DND-41 (cell line): ENCODE data around the gene LYRM2.
A peak's percentile ranks its signal among the peaks of the same experiment; 100 is the strongest.
"Not testable (repeated sequence)": the region's sequence is repeated elsewhere in the genome, so short reads cannot be mapped to it uniquely, and the experiment has no call there.

Experiments
- ATAC-seq: fragments of 200-7000 bp; cut with Tn5 transposase; 3 replicates; pipeline ENCODE4 v1.9.1; 2021; ENCODE audit warnings: low read depth; ENCODE audit not compliant: insufficient read depth
- DNase-seq: peaks from one replicate; pipeline ENCODE4 v3.0.0-alpha.2; 2020
- H2AFZ ChIP-seq: 2 replicates; pipeline ENCODE4 v1.6.0; 2012; ENCODE audit warnings: low read depth, low read length
- H3K27ac ChIP-seq: 2 replicates; pipeline ENCODE4 v1.5.1; 2012; ENCODE audit warnings: low read length, inconsistent platforms
- H3K27me3 ChIP-seq: fragments of 200-600 bp; sonication (generic); 2 replicates; pipeline ENCODE4 v1.6.0; 2012; ENCODE audit warnings: low read length, mild to moderate bottlenecking, inconsistent platforms; ENCODE audit not compliant: insufficient read depth, poor library complexity
- H3K36me3 ChIP-seq: 2 replicates; pipeline ENCODE4 v1.5.1; 2012; ENCODE audit warnings: low read length, inconsistent platforms; ENCODE audit not compliant: insufficient read depth
- H3K4me1 ChIP-seq: 2 replicates; pipeline ENCODE4 v1.5.1; 2012; ENCODE audit warnings: mild to moderate bottlenecking, low read length; ENCODE audit not compliant: insufficient read depth
- H3K4me2 ChIP-seq: 2 replicates; pipeline ENCODE4 v1.6.0; 2012; ENCODE audit warnings: mild to moderate bottlenecking, moderate library complexity, low read length, inconsistent platforms; ENCODE audit not compliant: insufficient read depth
- H3K4me3 ChIP-seq, 2 experiments: fragments of 200-600 bp in 1 of 2; shearing (Covaris generic) in 1 of 2; 2 replicates each; pipeline ENCODE4 v1.5.1; 2012 to 2016; ENCODE audit warnings: inconsistent platforms in 2 of 2, low read length in 2 of 2, mild to moderate bottlenecking in 2 of 2, low read depth in 1 of 2, moderate library complexity in 1 of 2
- H3K79me2 ChIP-seq: 2 replicates; pipeline ENCODE4 v1.6.0; 2012; ENCODE audit warnings: low read length, inconsistent platforms; ENCODE audit not compliant: insufficient read depth
- H3K9ac ChIP-seq: 2 replicates; pipeline ENCODE4 v1.6.0; 2012; ENCODE audit warnings: low read depth, mild to moderate bottlenecking, inconsistent platforms, low read length, moderate library complexity
- H3K9me3 ChIP-seq: 2 replicates; pipeline ENCODE4 v1.5.1; 2012; ENCODE audit warnings: low read length, moderate library complexity, mild to moderate bottlenecking, inconsistent platforms; ENCODE audit not compliant: insufficient read depth, severe bottlenecking
- H4K20me1 ChIP-seq: 2 replicates; pipeline ENCODE4 v1.6.0; 2012; ENCODE audit warnings: low read length; ENCODE audit not compliant: insufficient read depth
- EZH2 ChIP-seq: IDR thresholded peaks from 3 replicates; pipeline ENCODE4 v1.6.1; 2012; ENCODE audit warnings: borderline replicate concordance, low read depth, mild to moderate bottlenecking, moderate library complexity, low read length, inconsistent platforms; ENCODE audit not compliant: severe bottlenecking
- TF ChIP-seq, protein P1 (sequence below): IDR thresholded peaks from 2 replicates; pipeline ENCODE4 v1.5.1; 2012; ENCODE audit warnings: borderline replicate concordance, low read length, moderate library complexity, mild to moderate bottlenecking; ENCODE audit not compliant: poor library complexity, severe bottlenecking; ENCODE audit errors: extremely low read depth

Gene LYRM2

DNA sequence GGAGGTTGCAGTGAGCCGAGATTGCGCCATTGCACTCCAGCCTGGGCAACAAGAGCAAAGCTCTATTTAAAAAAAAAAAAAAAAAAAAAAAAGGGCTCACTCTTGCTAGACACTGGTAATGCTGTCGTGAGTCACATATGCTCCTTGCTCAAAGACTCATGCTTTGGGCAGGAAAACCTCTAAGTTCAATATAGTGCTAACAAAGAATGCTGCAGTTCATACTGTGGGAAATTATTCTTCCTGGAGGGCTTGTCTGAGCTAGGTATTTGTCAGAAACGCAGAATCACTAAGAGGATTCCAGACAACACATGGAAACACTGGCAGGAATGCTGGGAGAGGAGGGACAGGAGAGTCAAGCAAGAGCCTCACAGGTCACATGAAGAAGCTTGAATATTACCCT, 2.3 kb upstream of the LYRM2 start:
- Histone ChIP-seq H3K27me3 (no peaks in the 10 kb centered on the region), H4K20me1 (no peaks in the 10 kb centered on the region), H3K4me1 (peaks cover 25% of the 10 kb centered on the region), H3K9ac (no peak overlapping the region), H3K4me2 (no peak overlapping the region), H3K27ac (no peak overlapping the region), H3K4me3 (no peak overlapping the region), H3K36me3 (peaks cover 58% of the 10 kb centered on the region), H3K79me2 (peaks cover 21% of the 10 kb centered on the region), H2AFZ (no peak overlapping the region), H3K9me3 (no peaks in the 10 kb centered on the region)
- no peak for TF ChIP-seq EZH2
- TF ChIP-seq, protein P1, sequence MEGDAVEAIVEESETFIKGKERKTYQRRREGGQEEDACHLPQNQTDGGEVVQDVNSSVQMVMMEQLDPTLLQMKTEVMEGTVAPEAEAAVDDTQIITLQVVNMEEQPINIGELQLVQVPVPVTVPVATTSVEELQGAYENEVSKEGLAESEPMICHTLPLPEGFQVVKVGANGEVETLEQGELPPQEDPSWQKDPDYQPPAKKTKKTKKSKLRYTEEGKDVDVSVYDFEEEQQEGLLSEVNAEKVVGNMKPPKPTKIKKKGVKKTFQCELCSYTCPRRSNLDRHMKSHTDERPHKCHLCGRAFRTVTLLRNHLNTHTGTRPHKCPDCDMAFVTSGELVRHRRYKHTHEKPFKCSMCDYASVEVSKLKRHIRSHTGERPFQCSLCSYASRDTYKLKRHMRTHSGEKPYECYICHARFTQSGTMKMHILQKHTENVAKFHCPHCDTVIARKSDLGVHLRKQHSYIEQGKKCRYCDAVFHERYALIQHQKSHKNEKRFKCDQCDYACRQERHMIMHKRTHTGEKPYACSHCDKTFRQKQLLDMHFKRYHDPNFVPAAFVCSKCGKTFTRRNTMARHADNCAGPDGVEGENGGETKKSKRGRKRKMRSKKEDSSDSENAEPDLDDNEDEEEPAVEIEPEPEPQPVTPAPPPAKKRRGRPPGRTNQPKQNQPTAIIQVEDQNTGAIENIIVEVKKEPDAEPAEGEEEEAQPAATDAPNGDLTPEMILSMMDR, result no peak
- ATAC-seq (no peak), DNase-seq (no peak)

DNA sequence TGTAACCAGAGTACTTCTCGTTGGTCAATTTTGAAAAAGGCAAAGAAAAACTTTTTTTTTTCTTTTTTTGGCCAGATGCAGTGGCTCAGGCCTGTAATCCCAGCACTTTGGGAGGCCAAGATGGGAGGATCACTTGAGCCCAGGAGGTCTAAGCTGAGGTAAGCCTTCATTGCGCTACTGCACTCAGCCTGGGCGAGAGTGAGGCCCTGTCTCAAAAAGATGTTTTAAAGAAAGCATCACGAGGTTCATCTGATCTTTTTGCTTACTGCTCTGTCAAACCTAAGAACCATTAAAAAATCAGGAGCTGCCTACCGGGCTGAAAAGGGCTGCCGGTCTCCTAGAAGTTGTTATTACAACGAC, 607 bp downstream of the LYRM2 start:
- H3K4me2 ChIP-seq, result peak overlapping the region; percentile 86
- peak overlapping the region; percentile 36 to 80 for H3K4me3 ChIP-seq
- peak overlapping the region; percentile 97 for H3K27ac ChIP-seq
- peak; percentile 5; the same call in 1 of the 3 replicates for ATAC-seq
- H4K20me1 ChIP-seq, result no peaks in the 10 kb centered on the region
- peaks cover 21% of the 10 kb centered on the region for H3K79me2 ChIP-seq
- H3K9ac ChIP-seq, result peak overlapping the region; percentile 80
- H3K4me1 ChIP-seq, result peaks cover 25% of the 10 kb centered on the region
- peaks cover 40% of the 10 kb centered on the region for H3K36me3 ChIP-seq
- no peaks in the 10 kb centered on the region for H3K9me3 ChIP-seq
- H2AFZ ChIP-seq, result peak overlapping the region; percentile 98
- H3K27me3 ChIP-seq, result no peaks in the 10 kb centered on the region
- no peak for DNase-seq
- TF ChIP-seq, protein P1, result no peak
- TF ChIP-seq EZH2, result no peak

DNA sequence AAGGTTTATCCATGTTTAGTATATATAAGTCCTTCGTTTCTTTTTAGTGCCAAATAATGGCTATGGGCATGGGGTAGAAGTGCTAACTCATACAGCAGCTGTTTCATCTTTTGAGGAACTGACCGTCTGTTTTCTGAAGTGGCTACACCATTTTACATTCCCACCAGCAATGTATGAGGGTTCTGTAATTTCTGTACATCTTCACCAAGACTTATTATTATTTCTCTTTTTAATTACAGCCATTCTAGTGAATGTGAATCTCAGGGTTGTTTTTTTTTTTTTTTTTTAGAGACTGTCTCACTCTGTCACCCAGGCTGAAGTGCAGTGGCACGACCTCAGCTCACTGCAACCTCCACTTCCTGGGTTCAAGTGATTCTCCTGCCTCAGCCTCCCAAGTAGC, 2.1 kb downstream of the LYRM2 start:
- H3K9ac ChIP-seq, H3K4me3 ChIP-seq, H3K27me3 ChIP-seq, H2AFZ ChIP-seq, DNase-seq, H3K9me3 ChIP-seq, H3K4me2 ChIP-seq, H3K27ac ChIP-seq, ATAC-seq, H4K20me1 ChIP-seq: not testable (repeated sequence)
- Histone ChIP-seq H3K79me2 (peaks cover 21% of the 10 kb centered on the region), H3K4me1 (peaks cover 25% of the 10 kb centered on the region), H3K36me3 (peaks cover 28% of the 10 kb centered on the region)

DNA sequence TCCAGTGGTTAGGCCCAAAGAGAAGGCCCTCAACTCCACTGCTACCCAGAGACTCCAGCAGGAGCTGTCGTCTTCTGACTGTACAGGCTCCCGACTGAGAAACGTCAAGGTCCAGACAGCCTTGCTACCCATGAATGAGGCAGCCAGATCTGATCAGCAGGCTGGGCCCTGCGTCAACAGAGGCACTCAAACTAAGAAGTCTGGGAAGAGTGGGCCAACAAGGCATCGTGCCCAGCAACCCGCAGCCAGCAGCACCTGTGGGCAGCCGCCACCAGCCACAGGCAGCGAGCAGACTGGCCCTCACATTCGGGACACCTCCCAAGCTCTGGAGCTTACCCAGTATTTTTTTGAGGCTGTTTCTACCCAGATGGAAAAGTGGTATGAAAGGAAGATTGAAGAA, 8.1 kb downstream of the LYRM2 start:
- peaks cover 7% of the 10 kb centered on the region; the same call in 1 of the 2 replicates for H3K36me3 ChIP-seq
- no peaks in the 10 kb centered on the region for H3K9me3 ChIP-seq
- H3K27ac ChIP-seq, result no peak overlapping the region
- no peak overlapping the region for H3K9ac ChIP-seq
- H3K4me2 ChIP-seq, result no peak overlapping the region
- H4K20me1 ChIP-seq, result no peaks in the 10 kb centered on the region
- no peak overlapping the region for H2AFZ ChIP-seq
- no peak overlapping the region for H3K4me3 ChIP-seq
- no peak for ATAC-seq
- no peaks in the 10 kb centered on the region for H3K79me2 ChIP-seq
- H3K27me3 ChIP-seq, result no peaks in the 10 kb centered on the region
- no peaks in the 10 kb centered on the region for H3K4me1 ChIP-seq
- no peak for DNase-seq
- TF ChIP-seq EZH2, result no peak
- TF ChIP-seq, protein P1, result no peak
